Activated naive CD8-positive, alpha-beta T cell treated with anti-CD3 and anti-CD28 coated beads for 36 hours (primary cell): Measurements from ENCODE around the gene AK1. TPM values are rescaled to one million over a fixed set of nuclear protein-coding genes. Genes with fewer than 3 reads are reported as not detected.

Experiments used
- DNase-seq: peaks from one replicate; pipeline ENCODE4 v3.0.0; 2021
- H3K27ac Mint-ChIP-seq: one replicate; pipeline ENCODE4 v1.8.0; 2022; ENCODE audit warnings: mild to moderate bottlenecking, moderate library complexity, mixed read lengths
- H3K27me3 Mint-ChIP-seq: one replicate; pipeline ENCODE4 v1.8.0; 2022; ENCODE audit warnings: mild to moderate bottlenecking, mixed read lengths
- H3K36me3 Mint-ChIP-seq: one replicate; pipeline ENCODE4 v1.8.0; 2021; ENCODE audit warnings: mild to moderate bottlenecking, mixed read lengths
- H3K4me1 Mint-ChIP-seq: one replicate; pipeline ENCODE4 v1.8.0; 2021; ENCODE audit warnings: mixed read lengths
- H3K4me3 Mint-ChIP-seq: one replicate; pipeline ENCODE4 v1.8.0; 2022; ENCODE audit warnings: mild to moderate bottlenecking, moderate library complexity, mixed read lengths
- H3K9me3 Mint-ChIP-seq: one replicate; pipeline ENCODE4 v1.8.0; 2022; ENCODE audit warnings: mixed read lengths
- total RNA-seq, 2 experiments: library from RNA; stranded (reverse); gene quantifications; one replicate each; pipeline ENCODE4 v1.2.3, GENCODE V29; 2021

AK1 gene
- total RNA-seq, 2 experiments from 2014 or later = 9.9 to 11.7 TPM

DNA sequence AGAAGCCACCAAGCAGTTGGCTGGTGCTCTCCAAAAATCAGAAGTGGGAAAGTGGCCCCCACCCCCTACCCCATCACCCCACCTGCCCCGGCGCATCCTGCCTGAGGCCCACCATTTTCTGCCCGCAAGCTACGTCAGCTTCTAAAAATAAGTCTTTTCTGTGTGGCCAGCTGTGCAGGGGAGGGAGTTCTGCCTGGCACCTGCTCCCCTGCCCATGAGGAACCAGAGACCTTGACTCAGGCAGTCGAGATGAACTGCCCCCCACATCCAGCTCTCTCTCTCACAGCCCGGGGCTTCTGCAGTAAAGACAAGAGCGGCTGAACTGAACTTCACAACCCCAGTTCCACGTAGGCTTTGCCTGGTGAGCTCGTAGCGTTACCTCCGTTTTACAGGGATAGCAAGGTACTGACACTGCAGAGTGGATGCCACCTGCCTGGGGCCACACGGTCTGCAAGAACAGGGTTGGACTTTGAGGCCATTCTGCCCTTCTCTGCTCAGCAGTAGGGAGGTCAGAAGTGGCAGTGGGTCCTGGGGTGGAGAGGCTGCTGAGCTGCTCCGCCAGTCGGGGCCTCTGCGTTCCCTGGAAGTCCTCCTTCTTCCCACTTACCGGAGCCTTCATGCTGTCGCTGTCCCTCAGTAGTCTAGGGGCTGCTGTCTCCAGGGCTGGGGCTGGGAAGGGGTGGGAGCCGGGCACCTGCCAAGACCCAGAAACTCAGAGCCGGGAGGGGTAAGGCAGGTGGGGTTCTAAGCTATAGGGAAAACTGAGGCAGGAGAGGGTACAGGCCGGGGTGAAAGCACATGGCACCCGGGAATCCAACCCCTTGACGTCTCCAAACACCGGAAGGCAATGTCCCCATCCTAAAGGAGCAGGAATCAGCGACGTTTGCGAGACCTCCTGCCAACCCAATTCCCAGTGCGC, 38.6 kb upstream of the AK1 start:
- DNase-seq = peak; percentile 65
- peak overlapping the region; percentile 89 for H3K4me3 Mint-ChIP-seq
- H3K9me3 Mint-ChIP-seq = no peaks in the 10 kb centered on the region
- H3K27me3 Mint-ChIP-seq = no peaks in the 10 kb centered on the region
- H3K4me1 Mint-ChIP-seq = peaks cover 61% of the 10 kb centered on the region
- H3K36me3 Mint-ChIP-seq = peaks cover 20% of the 10 kb centered on the region
- peak overlapping the region; percentile 96 for H3K27ac Mint-ChIP-seq

GRCh38 chr9:127915325-127915752, 37.9 kb upstream of the AK1 start:
- Mint-ChIP-seq H3K36me3 (peaks cover 23% of the 10 kb centered on the region), H3K9me3 (no peaks in the 10 kb centered on the region), H3K27me3 (no peaks in the 10 kb centered on the region), H3K4me3 (peak overlapping the region; percentile 89), H3K27ac (peak overlapping the region; percentile 96), H3K4me1 (peaks cover 65% of the 10 kb centered on the region)
- no peak for DNase-seq

- peaks cover 57% of the 10 kb centered on the region for H3K4me1 Mint-ChIP-seq
- H3K9me3 Mint-ChIP-seq = no peaks in the 10 kb centered on the region
- H3K36me3 Mint-ChIP-seq = peaks cover 25% of the 10 kb centered on the region
- H3K4me3 Mint-ChIP-seq = no peak overlapping the region
- peak overlapping the region; percentile 16 for H3K27ac Mint-ChIP-seq
- no peak for DNase-seq
- no peaks in the 10 kb centered on the region for H3K27me3 Mint-ChIP-seq
These were observed 36.2 kb upstream of the AK1 start for GRCh38 chr9:127913682-127914081.

GRCh38 chr9:127912882-127913281, 35.4 kb upstream of the AK1 start:
- DNase-seq = no peak
- peaks cover 49% of the 10 kb centered on the region for H3K4me1 Mint-ChIP-seq
- no peaks in the 10 kb centered on the region for H3K27me3 Mint-ChIP-seq
- no peaks in the 10 kb centered on the region for H3K9me3 Mint-ChIP-seq
- H3K36me3 Mint-ChIP-seq = peaks cover 25% of the 10 kb centered on the region
- no peak overlapping the region for H3K4me3 Mint-ChIP-seq
- peak overlapping the region; percentile 15 for H3K27ac Mint-ChIP-seq

- no peak overlapping the region for H3K4me3 Mint-ChIP-seq
- H3K27me3 Mint-ChIP-seq = no peaks in the 10 kb centered on the region
- H3K27ac Mint-ChIP-seq = no peak overlapping the region
- DNase-seq = no peak
- peaks cover 47% of the 10 kb centered on the region for H3K4me1 Mint-ChIP-seq
- H3K36me3 Mint-ChIP-seq = peaks cover 25% of the 10 kb centered on the region
- H3K9me3 Mint-ChIP-seq = no peaks in the 10 kb centered on the region
These were observed 34.8 kb upstream of the AK1 start for GRCh38 chr9:127912296-127912695.

- Mint-ChIP-seq H3K27ac (peak overlapping the region; percentile 88), H3K9me3 (no peaks in the 10 kb centered on the region), H3K27me3 (no peaks in the 10 kb centered on the region), H3K4me1 (peaks cover 57% of the 10 kb centered on the region), H3K4me3 (no peak overlapping the region), H3K36me3 (peaks cover 25% of the 10 kb centered on the region)
- no peak for DNase-seq
These were observed 33.2 kb upstream of the AK1 start for GRCh38 chr9:127910613-127911205.

GRCh38 chr9:127909839-127910273, 32.4 kb upstream of the AK1 start:
- DNase-seq = no peak
- no peaks in the 10 kb centered on the region for H3K27me3 Mint-ChIP-seq
- no peak overlapping the region for H3K27ac Mint-ChIP-seq
- no peak overlapping the region for H3K4me3 Mint-ChIP-seq
- no peaks in the 10 kb centered on the region for H3K9me3 Mint-ChIP-seq
- peaks cover 62% of the 10 kb centered on the region for H3K4me1 Mint-ChIP-seq
- peaks cover 28% of the 10 kb centered on the region for H3K36me3 Mint-ChIP-seq

- Mint-ChIP-seq H3K27ac (no peak overlapping the region), H3K4me3 (no peak overlapping the region), H3K9me3 (no peaks in the 10 kb centered on the region), H3K27me3 (no peaks in the 10 kb centered on the region), H3K36me3 (peaks cover 32% of the 10 kb centered on the region), H3K4me1 (peaks cover 64% of the 10 kb centered on the region)
- DNase-seq = no peak
These were observed 31.1 kb upstream of the AK1 start for GRCh38 chr9:127908660-127908926.

GRCh38 chr9:127907867-127908659, 30.6 kb upstream of the AK1 start:
- Mint-ChIP-seq H3K4me1 (peaks cover 67% of the 10 kb centered on the region), H3K27me3 (no peaks in the 10 kb centered on the region), H3K4me3 (no peak overlapping the region), H3K27ac (peak overlapping the region; percentile 69), H3K36me3 (peaks cover 33% of the 10 kb centered on the region), H3K9me3 (no peaks in the 10 kb centered on the region)
- DNase-seq = no peak

DNA sequence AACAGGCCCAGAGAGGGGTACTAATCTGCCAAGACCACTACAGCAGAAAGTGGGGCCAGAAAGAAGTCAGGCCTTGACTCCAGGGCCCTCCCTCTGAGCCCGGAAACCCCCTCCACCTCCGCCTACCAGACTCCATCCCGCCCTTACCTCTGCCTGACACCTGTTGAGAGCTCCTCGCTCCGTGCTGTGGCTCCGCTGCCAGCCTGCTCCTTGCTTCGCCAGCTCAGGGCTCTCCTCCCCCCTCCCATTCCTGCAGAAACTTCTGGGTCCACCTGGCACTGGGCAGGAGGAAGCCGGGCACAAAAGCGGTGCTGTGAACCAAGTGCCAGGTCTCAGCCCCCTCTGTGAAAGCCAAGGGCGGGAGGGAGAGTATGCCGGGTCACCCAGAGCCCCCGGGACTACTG, 28.3 kb upstream of the AK1 start:
- H3K27ac Mint-ChIP-seq = peak overlapping the region; percentile 97
- no peaks in the 10 kb centered on the region for H3K9me3 Mint-ChIP-seq
- H3K27me3 Mint-ChIP-seq = no peaks in the 10 kb centered on the region
- peak overlapping the region; percentile 85 for H3K4me3 Mint-ChIP-seq
- H3K36me3 Mint-ChIP-seq = peaks cover 19% of the 10 kb centered on the region
- H3K4me1 Mint-ChIP-seq = peaks cover 54% of the 10 kb centered on the region
- DNase-seq = peak; percentile 74

DNA sequence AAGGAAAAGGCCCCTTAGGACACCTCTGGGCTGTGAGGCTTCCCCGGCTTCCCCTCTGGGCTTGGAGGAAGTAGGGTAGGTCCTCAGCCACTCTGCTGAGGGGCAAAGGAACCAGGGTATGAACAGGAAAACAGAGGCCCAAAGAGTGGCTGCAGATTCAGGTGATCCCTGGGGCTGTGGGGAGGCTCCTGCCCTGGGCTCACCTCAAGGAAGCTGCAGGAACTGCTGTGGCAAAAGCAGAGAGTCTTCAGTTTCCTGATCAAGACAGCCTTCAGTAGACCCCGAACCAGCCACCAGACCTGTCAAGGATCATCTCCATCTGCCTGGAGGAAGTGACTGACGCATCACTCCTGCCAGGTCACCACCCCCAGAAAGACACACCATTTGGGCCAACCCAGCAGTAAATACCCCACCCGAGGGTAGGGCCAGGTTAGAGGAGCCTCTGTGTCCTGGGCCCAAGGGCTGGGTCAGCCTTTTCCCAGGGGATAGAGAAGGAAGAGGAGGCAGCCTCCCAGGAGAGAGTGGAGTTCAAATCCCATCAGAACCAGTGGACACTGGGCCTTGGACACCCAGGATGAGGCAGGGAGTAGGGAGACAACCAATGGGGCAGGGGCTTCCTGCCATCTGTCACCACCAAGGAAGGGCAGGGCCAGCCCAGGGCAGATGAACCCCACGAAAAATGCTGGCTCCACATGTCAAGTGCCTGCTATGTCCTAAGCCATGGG, 27.7 kb upstream of the AK1 start:
- Mint-ChIP-seq H3K4me3 (peak overlapping the region; percentile 85), H3K9me3 (no peaks in the 10 kb centered on the region), H3K4me1 (peaks cover 51% of the 10 kb centered on the region), H3K27ac (peak overlapping the region; percentile 97), H3K27me3 (no peaks in the 10 kb centered on the region), H3K36me3 (peaks cover 17% of the 10 kb centered on the region)
- DNase-seq = peak; percentile 67

DNA sequence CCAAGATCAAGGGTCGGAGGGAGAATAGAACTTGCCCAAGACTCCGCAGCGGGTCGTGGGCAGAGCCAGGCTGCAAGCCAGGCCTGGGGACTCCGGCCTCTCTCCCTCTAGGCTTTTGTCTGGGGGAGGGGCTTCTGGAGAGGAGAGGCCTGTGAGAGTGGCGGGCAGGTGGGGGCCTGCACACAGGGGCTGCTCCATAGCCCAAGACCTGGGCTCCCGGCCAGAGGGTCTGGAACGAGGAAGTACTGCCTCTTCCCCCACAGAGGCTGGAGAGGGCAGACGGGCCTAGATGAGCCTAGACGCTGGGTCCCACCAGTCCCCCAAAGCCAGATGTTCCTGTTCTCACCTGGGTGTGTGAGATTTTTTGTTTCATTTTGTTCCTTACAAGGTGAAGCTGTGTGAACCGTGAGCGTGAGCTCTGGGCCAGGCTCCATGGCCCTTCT, 27.1 kb upstream of the AK1 start:
- H3K4me3 Mint-ChIP-seq = peak overlapping the region; percentile 85
- H3K4me1 Mint-ChIP-seq = peaks cover 54% of the 10 kb centered on the region
- H3K27ac Mint-ChIP-seq = peak overlapping the region; percentile 97
- no peak for DNase-seq
- H3K36me3 Mint-ChIP-seq = peaks cover 16% of the 10 kb centered on the region
- H3K27me3 Mint-ChIP-seq = no peaks in the 10 kb centered on the region
- H3K9me3 Mint-ChIP-seq = no peaks in the 10 kb centered on the region

DNA sequence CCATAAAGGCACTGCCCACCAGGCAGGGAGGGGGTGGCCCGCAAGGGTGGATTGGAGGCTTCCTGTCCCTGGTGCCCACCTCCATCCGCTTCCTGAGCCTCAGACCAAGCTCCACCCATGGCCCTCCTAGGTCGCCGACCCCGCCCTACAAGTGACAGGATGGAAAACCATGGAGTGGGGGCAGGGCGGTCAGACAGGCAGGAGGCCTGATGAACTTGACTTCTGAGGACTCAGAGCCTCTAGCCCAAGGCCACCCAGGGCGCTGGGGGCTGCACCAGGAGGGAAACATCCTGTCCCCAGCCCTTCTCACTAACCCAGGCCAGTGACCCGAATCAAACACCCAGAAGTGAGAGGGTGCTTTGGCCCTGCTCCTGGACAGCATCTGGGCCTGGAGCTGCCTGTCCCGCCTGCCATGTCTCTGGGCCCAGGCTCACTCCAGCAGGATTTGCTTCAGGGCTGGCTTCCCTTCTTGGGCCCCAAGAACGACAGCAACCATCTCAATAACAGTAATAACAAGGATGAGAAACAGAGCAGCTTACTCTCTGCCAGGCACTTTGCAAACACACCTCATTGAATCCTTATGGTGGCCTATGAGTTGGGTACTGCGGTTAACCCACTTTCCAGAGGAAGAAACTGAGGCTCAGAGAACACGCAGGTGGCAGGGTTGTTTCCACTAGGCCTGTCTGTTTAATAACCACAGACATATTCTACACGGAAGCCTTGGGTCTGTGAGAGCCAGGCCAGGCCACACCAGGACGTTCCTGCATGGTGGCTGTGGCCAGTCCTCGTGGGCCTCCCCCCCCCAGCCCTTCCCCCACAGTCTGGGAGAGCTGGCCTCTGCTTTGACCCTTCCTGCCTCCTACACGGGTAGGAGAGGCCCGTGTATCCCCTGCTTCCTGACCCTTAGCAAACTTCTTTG, 26.3 kb upstream of the AK1 start:
- peak overlapping the region; percentile 97 for H3K27ac Mint-ChIP-seq
- no peaks in the 10 kb centered on the region for H3K9me3 Mint-ChIP-seq
- H3K27me3 Mint-ChIP-seq = no peaks in the 10 kb centered on the region
- peaks cover 54% of the 10 kb centered on the region for H3K4me1 Mint-ChIP-seq
- peak; percentile 91 for DNase-seq
- peaks cover 15% of the 10 kb centered on the region for H3K36me3 Mint-ChIP-seq
- peak overlapping the region; percentile 85 for H3K4me3 Mint-ChIP-seq
